ENCODE measurements around the gene PLCB1. TPM values are rescaled to one million over a fixed set of nuclear protein-coding genes. Genes with fewer than 3 reads are reported as not detected.

PLCB1 gene
- total RNA-seq, 1 donor from 2014 or later, result 10.7 TPM

GRCh38 chr20:8764344-8764962 lies 632.4 kb downstream of the PLCB1 start:
- Histone ChIP-seq H3K9me3 (ENCODE audit: insufficient read depth, low read depth, low read length) (no peaks in the 10 kb centered on the region), H3K27ac (ENCODE audit: low read depth, low read length) (no peak overlapping the region), H3K79me2 (ENCODE audit: insufficient read depth, low read length) (no peaks in the 10 kb centered on the region), H3K9ac (ENCODE audit: low read length) (no peak overlapping the region), H4K20me1 (ENCODE audit: insufficient read depth, low read length) (no peaks in the 10 kb centered on the region), H3K4me1 (ENCODE audit: insufficient read depth, low read length) (no peaks in the 10 kb centered on the region), H3K27me3 (ENCODE audit: insufficient read depth, low read length) (no peaks in the 10 kb centered on the region), H2AFZ (ENCODE audit: low read depth, low read length) (no peak overlapping the region), H3K4me2 (ENCODE audit: low read length) (no peak overlapping the region), H3K4me3 (ENCODE audit: insufficient read depth, low read depth, low read length) (no peak overlapping the region), H3K36me3 (ENCODE audit: insufficient read depth, low read length) (no peaks in the 10 kb centered on the region)
- Mint-ChIP-seq H3K27ac (ENCODE audit: unreplicated experiment) (no peak overlapping the region), H3K4me3 (ENCODE audit: unreplicated experiment) (no peak overlapping the region), H3K4me1 (ENCODE audit: low read depth, unreplicated experiment) (no peaks in the 10 kb centered on the region), H3K27me3 (ENCODE audit: low read depth, unreplicated experiment) (no peaks in the 10 kb centered on the region), H3K36me3 (ENCODE audit: low read depth, unreplicated experiment) (peaks cover 2% of the 10 kb centered on the region), H3K9me3 (ENCODE audit: unreplicated experiment) (no peaks in the 10 kb centered on the region)
- DNase-seq (ENCODE audit: low read depth) (no peak), FAIRE-seq (no peak)
- TF ChIP-seq EZH2 (IDR thresholded peaks at IDR 0.05; ENCODE audit: insufficient read depth, low read length), result no peak
- TF ChIP-seq, protein P1, sequence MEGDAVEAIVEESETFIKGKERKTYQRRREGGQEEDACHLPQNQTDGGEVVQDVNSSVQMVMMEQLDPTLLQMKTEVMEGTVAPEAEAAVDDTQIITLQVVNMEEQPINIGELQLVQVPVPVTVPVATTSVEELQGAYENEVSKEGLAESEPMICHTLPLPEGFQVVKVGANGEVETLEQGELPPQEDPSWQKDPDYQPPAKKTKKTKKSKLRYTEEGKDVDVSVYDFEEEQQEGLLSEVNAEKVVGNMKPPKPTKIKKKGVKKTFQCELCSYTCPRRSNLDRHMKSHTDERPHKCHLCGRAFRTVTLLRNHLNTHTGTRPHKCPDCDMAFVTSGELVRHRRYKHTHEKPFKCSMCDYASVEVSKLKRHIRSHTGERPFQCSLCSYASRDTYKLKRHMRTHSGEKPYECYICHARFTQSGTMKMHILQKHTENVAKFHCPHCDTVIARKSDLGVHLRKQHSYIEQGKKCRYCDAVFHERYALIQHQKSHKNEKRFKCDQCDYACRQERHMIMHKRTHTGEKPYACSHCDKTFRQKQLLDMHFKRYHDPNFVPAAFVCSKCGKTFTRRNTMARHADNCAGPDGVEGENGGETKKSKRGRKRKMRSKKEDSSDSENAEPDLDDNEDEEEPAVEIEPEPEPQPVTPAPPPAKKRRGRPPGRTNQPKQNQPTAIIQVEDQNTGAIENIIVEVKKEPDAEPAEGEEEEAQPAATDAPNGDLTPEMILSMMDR (IDR thresholded peaks at IDR 0.05; ENCODE audit: insufficient read depth, low read depth, low read length), result no peak

DNA sequence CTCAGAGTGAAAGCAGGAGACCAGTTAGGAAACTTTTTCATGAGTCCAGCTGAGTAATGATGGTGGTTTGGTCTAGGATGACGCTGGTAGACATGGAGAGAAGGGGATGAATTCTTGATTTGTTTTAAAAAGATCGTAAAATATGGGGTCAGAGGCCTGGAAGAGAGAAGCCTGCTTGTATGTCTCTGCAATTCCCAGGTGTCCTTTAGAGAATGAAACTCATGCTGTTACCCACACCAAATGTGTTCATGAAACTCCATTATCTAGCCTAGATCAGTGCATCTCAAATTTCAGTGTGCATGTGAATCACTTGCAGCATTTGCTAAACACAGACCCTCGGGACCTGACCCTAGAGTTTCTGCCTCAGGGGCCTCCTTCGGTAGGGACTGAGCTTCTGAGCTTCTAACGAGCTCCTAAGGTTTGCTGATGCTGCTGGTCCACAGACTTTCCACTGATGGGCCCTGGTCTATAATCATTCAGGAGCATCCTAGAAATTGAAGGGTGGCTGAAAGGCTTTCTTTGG lies 634.9 kb downstream of the PLCB1 start:
- Mint-ChIP-seq H3K27me3 (ENCODE audit: low read depth, unreplicated experiment) (no peaks in the 10 kb centered on the region), H3K36me3 (ENCODE audit: low read depth, unreplicated experiment) (peaks cover 2% of the 10 kb centered on the region)
- no peak overlapping the region for H3K9ac ChIP-seq (ENCODE audit: low read length)

More for the DNA sequence above, 634.9 kb downstream of the PLCB1 start:
- Histone ChIP-seq H3K4me3 (ENCODE audit: insufficient read depth, low read depth, low read length) (no peak overlapping the region), H3K79me2 (ENCODE audit: insufficient read depth, low read length) (no peaks in the 10 kb centered on the region), H3K27ac (ENCODE audit: low read depth, low read length) (no peak overlapping the region), H2AFZ (ENCODE audit: low read depth, low read length) (no peak overlapping the region), H4K20me1 (ENCODE audit: insufficient read depth, low read length) (no peaks in the 10 kb centered on the region), H3K4me1 (ENCODE audit: insufficient read depth, low read length) (no peaks in the 10 kb centered on the region), H3K9me3 (ENCODE audit: insufficient read depth, low read depth, low read length) (no peaks in the 10 kb centered on the region), H3K36me3 (ENCODE audit: insufficient read depth, low read length) (no peaks in the 10 kb centered on the region), H3K27me3 (ENCODE audit: insufficient read depth, low read length) (no peaks in the 10 kb centered on the region), H3K4me2 (ENCODE audit: low read length) (no peak overlapping the region)
- H3K4me1 Mint-ChIP-seq (ENCODE audit: low read depth, unreplicated experiment), result no peaks in the 10 kb centered on the region
- no peak overlapping the region for H3K27ac Mint-ChIP-seq (ENCODE audit: unreplicated experiment)
- TF ChIP-seq, protein P1 (IDR thresholded peaks at IDR 0.05; ENCODE audit: insufficient read depth, low read depth, low read length), result no peak
- TF ChIP-seq EZH2 (IDR thresholded peaks at IDR 0.05; ENCODE audit: insufficient read depth, low read length), result no peak
- H3K4me3 Mint-ChIP-seq (ENCODE audit: unreplicated experiment), result no peak overlapping the region
- H3K9me3 Mint-ChIP-seq (ENCODE audit: unreplicated experiment), result no peaks in the 10 kb centered on the region
- FAIRE-seq, result no peak
- DNase-seq (ENCODE audit: low read depth), result no peak

Measured in astrocyte (in vitro differentiated cells and primary cell).